Adrenal gland (tissue), 5 donors: ENCODE data around the gene GORAB.

Experiments used
- POLR2A ChIP-seq, 2 donors: fragments of 450-650 bp; IDR thresholded peaks; one replicate each; pipeline ENCODE4 v1.6.1; 2017; ENCODE audit warnings: antibody characterized with exemption in 2 of 2, mild to moderate bottlenecking in 2 of 2, moderate library complexity in 1 of 2
- TF ChIP-seq, protein P1 (sequence below), 6 experiments: fragments of 450-650 bp in 4 of 6; fragments of 200-600 bp in 2 of 6; sonication (generic) in 1 of 6; IDR thresholded peaks; 1 replicate in 5 of 6; 2 replicates in 1 of 6; pipeline versions ENCODE4 v1.5.1 to v1.8.0; 2016 to 2021; ENCODE audit warnings: antibody characterized with exemption in 6 of 6, mild to moderate bottlenecking in 2 of 6, moderate library complexity in 1 of 6
- donor health status: DM: no; HTN: no; CAD: no.

DNA sequence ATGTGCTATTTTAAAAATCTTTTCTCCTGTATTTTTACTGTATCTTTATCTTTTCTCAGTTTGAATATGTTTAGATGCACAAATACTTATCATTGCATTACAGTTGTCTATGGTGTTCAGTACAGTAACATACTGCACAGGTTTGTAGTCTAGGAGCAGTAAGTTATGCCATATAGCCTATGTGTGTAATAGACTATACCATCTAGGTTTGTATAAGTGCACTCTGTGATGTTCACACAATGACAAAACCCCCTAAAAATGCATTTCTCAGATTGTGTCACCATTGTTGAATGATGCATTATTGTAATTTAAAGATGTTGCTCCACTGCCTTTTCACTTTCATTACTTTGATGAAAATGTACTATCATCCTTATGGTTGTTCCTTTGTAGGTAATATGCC, 67.1 kb downstream of the GORAB start:
- TF ChIP-seq, protein P1, sequence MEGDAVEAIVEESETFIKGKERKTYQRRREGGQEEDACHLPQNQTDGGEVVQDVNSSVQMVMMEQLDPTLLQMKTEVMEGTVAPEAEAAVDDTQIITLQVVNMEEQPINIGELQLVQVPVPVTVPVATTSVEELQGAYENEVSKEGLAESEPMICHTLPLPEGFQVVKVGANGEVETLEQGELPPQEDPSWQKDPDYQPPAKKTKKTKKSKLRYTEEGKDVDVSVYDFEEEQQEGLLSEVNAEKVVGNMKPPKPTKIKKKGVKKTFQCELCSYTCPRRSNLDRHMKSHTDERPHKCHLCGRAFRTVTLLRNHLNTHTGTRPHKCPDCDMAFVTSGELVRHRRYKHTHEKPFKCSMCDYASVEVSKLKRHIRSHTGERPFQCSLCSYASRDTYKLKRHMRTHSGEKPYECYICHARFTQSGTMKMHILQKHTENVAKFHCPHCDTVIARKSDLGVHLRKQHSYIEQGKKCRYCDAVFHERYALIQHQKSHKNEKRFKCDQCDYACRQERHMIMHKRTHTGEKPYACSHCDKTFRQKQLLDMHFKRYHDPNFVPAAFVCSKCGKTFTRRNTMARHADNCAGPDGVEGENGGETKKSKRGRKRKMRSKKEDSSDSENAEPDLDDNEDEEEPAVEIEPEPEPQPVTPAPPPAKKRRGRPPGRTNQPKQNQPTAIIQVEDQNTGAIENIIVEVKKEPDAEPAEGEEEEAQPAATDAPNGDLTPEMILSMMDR (IDR thresholded peaks at IDR 0.05): no peak
- no peak for TF ChIP-seq POLR2A (IDR thresholded peaks at IDR 0.05)
